ENCODE data around the gene TSACC.
"Not testable (repeated sequence)": the region's sequence is repeated elsewhere in the genome, so short reads cannot be mapped to it uniquely, and the experiment has no call there.

The TSACC gene

DNA sequence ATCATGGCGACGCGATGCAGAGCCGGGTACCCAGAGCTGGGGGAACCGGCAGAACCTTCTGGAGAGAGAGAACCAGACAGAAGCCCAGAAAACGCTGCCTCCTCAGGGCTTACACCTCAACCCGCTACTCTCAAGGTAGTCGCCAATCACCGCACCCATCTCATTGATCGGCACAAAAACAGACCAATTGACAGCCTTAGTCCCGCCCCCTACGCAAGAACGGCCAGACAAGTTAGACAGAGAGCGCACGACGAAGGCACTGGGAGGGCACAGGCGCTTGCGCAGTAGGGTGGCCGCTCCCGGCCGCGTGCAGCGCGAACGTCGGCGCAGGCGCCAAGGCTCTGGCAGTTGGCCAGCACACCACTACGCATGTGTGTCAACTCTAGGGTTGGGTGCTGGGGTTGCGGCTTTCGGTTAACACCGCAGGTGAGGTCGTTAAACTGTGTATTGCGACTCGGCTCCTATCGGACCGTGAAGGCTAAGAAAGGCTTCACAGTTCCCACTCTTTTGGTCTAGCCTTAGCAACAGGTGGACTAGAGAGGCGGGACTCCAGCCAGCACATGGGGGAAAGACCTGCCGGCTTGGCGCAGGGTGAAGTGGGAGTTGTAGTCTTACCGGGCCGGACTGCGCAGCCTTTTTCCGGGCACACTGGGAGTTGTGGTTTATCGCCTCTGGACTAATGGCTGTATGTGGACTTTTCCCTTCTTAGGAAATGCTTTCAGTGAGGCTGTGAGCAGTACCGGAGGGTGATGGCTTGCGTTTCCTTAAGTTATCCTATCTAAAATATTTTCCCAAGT, at the start of gene TSACC, which contains the start of gene CCT3:
Gene TSACC (plus strand): TSS at position 347 of the 797 bp plus-strand sequence. CDS start 1,232 bp downstream, outside the sequence.
Gene CCT3 (minus strand): TSS at position 113 of the 797 bp plus-strand sequence. CDS start 108 bp downstream, at position 5.
- peak; percentile 97 to 99 for DNase-seq (ENCODE audit: low read depth in 2 of 2)

DNA sequence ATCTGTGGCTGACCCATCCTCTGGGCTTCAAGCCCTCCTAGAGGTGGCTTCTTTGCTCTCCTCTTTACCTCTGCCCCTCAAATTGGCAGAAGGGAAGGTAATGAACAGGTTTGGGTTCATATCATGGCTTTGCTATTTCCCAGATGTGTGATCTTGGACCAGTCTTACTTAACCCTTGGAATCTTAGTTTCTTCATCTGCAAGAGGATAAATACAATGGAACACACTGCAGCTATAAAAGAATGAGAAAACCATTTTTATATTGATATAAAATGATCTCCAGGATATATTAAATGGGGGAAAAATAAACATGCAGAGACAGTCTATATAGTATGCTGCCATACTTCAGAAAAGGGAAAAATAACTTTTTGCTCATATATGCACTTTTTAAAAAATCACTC, 48.5 kb upstream of the TSACC start:
- no peak for DNase-seq (ENCODE audit: low read depth in 2 of 2)

DNA sequence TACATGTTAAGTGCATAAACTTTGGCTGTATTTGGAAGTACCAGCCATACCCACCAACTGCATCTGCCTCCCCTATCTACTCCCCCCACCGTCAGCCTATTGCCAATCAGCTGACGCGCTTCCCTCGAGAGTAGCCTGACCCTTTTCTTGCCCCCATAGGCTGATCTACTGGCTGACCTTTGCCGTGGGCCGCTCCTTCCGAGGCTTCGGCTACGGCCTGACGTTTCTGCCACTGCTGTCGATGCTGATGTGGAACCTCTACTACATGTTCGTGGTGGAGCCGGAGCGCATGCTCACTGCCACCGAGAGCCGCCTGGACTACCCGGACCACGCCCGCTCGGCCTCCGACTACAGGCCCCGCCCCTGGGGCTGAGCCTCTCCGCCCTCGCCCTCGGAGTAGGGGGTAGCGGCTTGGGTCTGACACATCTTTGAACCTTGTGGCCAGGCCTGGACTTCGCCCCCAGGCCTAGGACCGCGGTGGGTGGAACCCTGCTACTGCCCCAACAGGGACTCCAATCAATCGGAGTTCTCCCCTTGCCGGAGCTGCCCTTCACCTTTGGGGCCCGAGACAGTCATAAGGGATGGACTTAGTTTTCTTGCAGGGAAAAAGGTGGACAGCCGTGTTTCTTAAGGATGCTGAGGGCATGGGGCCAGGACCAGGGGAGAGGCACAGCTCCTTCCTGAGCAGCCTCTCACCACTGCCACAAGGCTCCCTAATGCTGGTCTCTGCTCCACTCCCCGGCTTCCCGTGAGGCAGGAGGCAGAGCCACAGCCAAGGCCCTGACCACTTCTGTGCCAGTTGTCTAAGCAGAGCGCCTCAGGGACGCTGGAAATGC, 46.9 kb upstream of the TSACC start:
- DNase-seq (ENCODE audit: low read depth in 2 of 2): no peak

DNA sequence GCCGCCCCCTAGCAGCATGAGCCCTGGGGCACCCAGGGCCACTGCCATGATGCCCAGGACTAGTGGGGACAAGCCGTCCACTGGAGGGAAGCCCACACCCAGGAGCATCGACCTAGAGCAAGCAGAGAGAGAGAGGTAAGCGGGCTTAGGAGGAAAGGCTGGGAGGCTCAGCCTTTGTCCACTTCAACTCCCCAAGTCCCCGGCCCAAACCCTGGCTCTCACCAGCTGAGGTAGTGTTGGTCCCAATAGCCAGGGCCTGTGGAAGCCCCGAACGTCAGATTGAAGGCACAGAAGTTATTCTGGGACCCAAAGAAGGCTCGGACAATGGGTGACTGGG, 45.3 kb upstream of the TSACC start:
- no peak for DNase-seq (ENCODE audit: low read depth in 2 of 2)

DNA sequence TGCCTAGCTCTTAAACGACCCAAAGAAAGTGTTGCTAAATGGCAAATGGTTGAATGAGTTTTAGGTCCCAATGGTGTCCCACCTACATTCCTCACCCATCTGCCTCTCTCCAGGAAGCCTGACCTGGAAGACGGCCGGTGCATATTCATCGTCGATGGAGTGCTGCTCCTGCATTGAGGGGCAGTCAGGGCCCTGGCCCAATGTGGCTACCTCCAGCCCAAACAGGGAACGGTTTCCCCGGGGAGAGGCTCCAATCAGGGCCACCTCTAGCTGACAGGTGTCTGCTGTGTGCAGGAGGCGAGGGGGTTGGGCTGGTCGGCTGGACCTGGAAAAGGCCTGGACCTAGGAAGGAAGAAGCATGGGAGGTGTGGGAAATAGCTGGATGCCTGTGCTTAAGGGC, 44.4 kb upstream of the TSACC start:
- DNase-seq (ENCODE audit: low read depth in 2 of 2): no peak

DNA sequence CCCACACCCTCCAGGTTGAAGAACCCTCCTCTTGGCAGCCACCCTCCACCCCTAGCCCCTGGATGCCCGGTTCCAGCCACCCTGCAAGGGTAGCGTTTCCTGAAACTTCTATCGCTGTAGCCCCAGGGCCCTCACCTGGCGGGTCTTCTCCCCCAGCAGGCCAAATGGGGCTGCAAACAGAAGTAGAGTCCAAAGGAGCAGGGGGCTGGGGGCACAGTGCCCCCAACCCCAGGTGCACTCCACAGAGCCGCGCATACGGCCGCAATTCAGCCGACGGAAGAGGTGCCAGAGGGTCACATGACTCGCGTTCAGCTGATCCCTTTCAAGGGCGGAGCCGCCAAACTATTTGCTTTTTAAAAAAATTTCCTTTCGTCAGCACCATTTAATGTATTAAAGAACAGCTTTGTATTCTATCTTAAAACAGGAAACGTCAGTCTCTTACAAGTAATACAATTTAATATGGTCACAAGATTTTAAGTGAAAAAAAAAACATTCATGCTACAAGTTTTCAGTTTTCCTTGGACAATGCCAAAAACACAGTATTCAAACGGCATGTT, 42.9 kb upstream of the TSACC start, which contains the start of gene GLMP:
Gene GLMP (minus strand): TSS at position 289 of the 557 bp plus-strand sequence. CDS start 34 bp downstream, at position 255.
- peak; percentile 32 for DNase-seq (ENCODE audit: low read depth in 2 of 2)

DNA sequence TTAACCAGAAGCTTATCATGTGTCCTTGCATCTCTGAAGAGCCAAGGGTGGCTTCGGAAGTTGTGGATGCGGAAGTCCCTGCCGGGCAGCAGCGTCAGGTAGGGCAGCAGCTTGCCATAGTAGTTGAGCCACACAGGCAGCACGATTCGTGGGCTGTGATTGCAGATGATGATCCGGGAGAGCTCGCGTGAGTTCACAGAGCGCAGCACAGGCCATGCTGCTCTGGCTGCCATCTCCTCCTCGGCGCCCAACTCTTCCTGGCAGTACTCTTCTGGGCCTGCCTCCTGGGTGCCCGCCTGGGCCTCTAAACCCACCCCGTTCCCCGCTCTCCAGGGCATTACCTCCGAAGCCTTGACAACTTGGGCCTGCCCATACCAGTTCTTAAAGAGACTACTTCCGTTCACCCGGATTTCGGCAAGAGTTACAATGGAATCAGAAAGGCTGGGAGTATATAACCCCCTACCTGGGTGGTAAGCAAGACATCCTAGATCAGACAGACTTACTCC, 39.4 kb upstream of the TSACC start, which contains the start of gene VHLL:
Gene VHLL (minus strand): TSS at position 456 of the 506 bp plus-strand sequence. CDS start 118 bp downstream, at position 338.
- DNase-seq (ENCODE audit: low read depth in 2 of 2): no peak

DNA sequence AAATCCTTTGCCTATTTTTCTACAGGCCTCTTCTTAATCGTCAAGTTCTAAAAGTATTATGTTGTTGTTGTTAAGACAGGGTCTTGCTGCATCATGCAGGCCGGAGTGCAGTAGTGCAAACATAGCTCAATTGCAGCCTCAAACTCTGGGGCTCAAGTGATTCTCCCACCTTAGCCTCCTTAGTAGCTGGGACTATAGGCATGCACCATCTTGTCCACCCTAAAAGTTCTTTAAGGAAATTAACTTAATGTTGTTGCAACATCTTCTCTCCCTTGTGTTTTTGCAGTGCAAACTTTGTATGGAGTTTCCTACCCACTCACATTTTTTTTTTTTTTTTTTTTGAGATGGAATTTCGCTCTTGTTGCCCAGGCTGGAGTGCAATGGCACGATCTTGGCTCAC, 35.1 kb upstream of the TSACC start:
- DNase-seq (ENCODE audit: low read depth in 2 of 2): no peak

DNA sequence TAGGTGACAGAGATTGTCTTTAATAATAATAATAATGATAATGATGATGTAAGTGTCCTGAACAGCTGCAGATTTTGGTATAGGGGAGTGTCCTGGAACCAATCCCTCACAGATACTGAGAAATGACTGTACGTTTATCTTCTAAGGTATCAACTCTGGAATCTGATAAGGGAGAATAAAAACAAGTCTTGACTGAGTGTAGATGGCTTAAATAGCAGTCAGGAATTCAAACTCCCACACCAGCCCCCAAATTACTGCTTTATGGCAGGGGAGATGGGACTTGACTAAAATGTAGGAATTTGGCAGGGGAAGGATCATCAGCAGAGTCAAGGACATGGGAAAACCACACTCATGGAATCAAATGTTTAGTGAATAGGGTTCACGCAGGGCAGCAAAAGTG, 33.1 kb upstream of the TSACC start:
- no peak for DNase-seq (ENCODE audit: low read depth in 2 of 2)

DNA sequence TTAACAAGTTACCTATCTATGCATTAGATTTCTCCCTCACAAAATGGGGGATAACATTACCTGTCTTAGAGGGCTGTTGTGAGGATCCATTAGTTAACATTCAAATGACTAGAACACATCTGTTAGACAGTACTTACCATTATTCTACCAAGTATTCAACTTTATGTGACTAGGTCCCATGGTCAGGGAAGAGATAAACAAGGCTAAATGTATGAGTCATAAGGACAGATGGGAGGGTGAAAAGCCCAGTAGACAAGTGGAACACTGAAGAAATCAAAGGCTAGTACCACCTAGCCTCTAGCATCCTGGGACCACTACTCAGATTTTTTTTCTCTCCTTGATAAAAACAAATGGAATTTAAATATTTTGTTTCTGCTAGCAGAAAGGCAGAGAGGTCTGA, 30.2 kb upstream of the TSACC start:
- DNase-seq (ENCODE audit: low read depth in 2 of 2): no peak

DNA sequence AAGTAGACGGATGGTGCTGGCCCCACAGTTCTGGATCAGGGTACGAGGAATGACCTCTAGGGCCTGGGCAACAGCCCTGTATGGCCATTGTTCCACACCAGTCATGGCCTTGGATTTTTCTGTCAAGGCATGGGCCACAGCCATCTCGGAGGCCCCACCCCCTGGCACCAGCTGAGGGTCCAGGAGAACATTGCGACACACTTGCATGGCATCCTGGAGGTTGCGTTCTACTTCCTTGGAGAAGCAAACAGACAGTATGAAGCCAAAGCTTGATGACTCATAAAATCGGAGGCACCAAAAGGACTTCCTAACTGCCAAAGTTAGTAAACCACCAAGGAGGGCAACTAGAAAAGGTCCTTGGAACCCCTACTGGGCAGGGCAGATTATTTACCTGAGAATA, 27.4 kb upstream of the TSACC start:
- no peak for DNase-seq (ENCODE audit: low read depth in 2 of 2)

DNA sequence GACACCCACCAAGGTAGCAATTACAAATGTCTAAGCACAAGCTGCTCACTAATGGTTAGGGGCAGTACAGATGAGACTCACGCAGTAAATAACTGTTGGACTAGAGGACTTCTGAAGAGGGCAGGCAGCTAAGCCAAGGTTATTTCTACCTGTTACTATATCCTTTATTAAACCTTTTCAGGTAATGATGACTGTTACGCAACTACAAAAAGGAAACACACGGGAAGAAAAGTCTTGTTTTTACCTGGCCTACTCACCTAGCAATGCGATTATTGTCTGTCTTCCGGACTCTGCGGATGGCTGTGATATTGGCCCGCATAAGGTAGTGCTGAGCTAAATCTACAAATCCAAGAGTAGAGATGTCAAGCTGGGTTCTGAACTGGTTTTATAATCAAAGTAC, 21.4 kb upstream of the TSACC start:
- DNase-seq (ENCODE audit: low read depth in 2 of 2): no peak

DNA sequence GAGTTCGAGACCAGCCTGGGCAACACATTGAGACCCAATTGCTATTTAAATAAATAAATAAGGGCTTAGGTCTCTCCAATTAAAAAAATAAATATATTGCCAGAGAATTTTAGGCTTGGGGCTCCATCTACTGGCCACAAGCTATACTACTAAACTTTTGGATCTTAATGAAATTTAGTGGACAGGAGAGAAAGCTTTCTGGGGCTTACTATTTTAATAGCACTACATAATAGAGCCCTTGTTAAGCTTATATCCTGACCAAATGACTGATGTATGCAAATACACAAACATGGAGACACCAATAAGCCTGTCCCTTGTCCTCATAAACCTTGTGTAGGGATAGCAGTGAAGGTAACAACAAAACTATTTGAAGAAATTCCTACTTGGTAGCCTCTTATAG, 18.7 kb upstream of the TSACC start:
- DNase-seq (ENCODE audit: low read depth in 2 of 2): no peak

DNA sequence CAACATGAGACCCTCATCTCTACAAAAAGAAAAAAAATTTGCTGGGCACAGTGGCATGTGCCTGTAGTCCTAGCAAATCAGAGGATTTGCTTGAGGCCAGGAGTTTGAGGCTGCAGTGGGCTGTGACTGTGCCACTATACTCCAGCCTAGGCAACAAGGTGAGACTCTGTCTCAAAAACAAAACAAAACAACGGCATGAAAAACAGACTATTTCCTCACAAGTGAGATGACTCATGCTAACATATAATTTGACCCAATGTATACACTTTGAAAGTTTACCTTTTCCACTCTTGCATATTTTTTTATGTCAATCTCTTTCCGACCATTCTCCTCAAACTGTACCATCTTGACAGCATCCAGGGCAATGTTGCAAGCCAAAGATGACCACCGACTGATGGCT, 17.8 kb upstream of the TSACC start:
- DNase-seq (ENCODE audit: low read depth in 2 of 2): no peak

DNA sequence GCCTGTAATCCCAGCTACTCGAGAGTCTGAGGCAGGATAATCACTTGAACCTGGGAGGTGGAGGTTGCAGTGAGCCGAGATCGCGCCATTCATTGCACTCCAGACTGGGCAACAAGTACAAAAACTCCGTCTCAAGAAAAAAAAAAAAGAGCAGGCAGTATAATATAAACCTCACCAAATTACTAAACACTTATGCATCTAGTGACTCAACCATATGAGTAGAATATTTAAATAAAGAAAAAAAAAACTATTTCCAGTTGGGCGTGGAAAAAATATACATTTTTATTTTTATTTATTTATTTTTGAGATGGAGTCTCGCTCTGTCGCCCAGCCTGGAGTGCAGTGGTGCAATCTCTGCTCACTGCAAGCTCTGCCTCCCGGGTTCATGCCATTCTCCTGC, 15.1 kb upstream of the TSACC start:
- DNase-seq (ENCODE audit: low read depth in 2 of 2): not testable (repeated sequence)

DNA sequence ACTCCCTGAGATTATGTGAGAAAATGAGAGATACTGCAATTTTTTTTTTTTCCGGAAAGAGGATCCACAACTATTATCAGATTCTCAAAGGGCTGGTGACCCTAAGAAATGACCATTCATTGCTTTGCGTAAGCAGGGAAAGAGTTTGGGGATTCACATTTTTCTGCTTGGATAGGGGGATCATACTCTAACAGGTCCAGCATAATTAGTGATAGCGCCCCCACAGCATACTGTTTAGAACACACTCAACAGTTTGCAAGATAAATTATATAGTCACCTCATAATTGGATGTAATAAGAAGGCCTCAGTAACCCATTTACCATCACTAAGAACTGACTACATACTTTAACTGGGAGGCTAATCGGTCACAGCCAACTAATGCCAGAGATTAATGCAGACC, 2.1 kb upstream of the TSACC start:
- no peak for DNase-seq (ENCODE audit: low read depth in 2 of 2)

DNA sequence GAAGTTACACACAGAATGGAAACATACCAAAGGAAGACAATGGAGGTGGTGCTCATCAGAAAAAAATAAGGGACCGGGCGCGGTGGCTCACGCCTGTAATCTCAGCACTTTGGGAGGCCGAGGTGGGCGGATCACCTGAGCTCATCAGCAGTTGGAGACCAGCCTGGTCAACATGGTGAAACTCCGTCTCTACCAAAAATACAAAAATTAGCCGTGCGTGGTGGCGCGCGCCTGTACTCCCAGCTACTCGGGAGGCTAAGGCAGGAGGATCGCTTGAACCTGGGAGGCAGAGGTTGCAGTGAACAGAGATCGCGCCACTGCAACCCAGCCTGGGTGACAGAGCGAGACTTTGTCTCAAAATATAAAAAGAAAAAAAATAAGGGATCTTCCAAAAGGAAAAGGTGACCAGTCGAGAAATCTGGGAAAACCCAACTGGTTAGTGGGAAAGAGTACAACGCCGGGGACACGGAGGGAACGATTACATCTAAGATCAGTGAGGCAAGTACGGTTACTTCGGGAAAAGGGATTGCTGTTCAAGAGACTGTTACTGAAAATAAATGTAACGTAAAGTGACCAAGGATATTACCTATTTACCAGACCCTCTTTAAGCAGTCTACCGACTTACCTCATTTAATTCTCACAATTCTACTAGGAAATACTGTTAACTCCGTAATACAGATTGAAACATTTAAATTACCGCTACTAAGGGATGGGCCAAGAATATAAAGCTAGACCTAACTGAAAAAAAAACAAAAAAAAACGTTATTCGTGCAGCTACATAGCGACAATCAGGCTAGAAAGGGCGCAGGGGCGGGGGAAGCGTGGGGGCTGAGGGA, 1.1 kb upstream of the TSACC start:
- DNase-seq (ENCODE audit: low read depth in 2 of 2): no peak

DNA sequence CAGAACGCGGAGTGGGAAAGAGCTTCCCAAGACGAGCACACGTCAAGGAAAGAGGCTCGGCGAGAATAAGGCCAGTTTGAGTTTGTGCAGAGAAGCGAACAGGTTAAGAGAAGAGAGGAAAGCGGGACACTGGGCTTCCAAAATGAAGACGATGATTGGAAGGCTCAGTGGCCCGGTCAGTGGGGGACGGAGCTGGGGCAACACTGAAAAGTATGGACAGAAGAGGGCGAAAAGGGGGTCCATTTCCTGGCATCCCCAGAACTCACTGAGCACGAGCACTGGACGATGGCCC, 492 bp upstream of the TSACC start:
- no peak for DNase-seq (ENCODE audit: low read depth in 2 of 2)

DNA sequence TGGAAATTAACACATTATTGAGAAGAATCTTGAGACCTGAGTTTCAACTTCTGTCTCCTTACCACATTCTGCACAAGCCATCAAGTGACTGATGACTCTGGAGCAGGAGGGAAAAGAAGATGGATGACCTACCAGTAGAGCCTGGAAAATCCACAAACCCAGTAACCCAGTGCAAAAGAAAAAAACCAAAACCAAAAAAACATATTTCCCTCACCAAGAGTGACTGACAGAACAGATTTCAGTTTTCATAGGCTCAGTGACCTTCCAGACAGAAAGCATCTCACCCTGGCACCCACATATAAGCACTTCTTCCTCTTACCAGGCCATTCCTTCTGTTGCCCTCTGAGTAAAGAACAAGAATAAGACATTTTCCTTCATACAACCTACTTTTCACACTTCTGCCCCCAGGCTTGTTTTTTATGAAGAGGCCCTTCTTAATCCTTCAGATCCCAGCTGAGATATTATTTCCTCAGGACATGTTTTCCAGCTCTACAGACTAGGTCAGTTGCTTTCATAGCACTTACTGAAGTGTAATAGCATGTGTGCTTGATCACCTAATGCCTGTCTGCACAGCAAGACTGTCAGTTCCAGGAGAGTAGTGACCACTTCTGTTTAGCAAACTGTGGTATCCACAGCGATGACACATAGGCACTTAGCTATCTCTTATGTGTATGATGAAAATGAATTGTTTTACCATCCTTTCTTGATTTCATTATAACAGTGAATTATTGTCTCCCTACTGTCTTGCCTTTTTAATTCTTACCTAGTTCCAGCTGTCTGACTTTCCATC, 4.0 kb downstream of the TSACC start:
- no peak for DNase-seq (ENCODE audit: low read depth in 2 of 2)

DNA sequence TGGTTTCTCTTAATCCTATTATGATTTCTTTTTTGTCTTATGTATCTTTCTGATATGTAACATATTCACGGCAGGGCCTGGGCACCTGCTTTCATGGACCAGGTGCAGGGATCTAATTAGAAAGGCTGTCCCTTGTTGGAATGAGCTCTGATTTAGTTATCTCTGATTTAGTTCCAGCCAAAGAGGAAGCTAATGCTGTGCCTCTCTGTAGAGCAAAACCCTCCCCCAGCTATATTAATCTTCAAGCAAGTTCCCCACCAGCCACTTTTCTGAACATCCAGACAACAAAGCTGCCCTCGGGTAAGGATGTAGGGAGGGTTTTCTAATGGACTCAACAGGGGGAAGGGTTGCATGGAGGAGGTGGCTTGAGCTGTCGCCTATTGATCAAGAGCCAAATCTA, 6.1 kb downstream of the TSACC start:
- no peak for DNase-seq (ENCODE audit: low read depth in 2 of 2)

DNA sequence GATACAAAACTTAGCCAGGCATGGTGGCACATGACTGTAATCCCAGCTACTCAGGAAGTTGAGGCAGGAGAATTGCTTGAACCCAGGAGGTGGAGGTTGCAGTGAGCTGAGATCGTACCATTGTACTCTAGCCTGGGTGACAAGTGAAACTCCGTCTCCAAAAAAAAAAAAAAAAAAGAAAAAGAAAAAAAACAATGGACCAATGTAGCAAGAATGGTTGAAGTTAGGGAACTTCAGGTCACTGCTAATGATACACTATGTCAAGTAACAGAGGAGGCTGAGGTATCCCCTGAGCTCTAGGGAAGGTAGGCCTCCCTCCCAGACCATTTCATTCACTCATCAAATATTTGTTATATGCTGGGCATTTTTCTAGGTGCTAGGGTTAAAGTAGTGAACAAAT, 7.7 kb downstream of the TSACC start:
- DNase-seq (ENCODE audit: low read depth in 2 of 2): not testable (repeated sequence)
